ENCODE measurements around the gene ACOD1. TPM values are rescaled to one million over a fixed set of nuclear protein-coding genes. Genes with fewer than 3 reads are reported as not detected.
"Not testable (repeated sequence)": the region's sequence is repeated elsewhere in the genome, so short reads cannot be mapped to it uniquely, and the experiment has no call there.

Gene ACOD1
- not detected for polyA plus RNA-seq (2012; ENCODE audit: missing spikeins)

GRCh38 chr13:76948149-76948548 is at the start of gene ACOD1:
Gene ACOD1 (plus strand): TSS chr13:76948511. CDS start chr13:76948559, 48 bp downstream.
- no peak for FAIRE-seq
- TF ChIP-seq TAF1 (IDR thresholded peaks at IDR 0.05; ENCODE audit: borderline replicate concordance, low read depth, low read length), result no peak
- TF ChIP-seq POLR2AphosphoS5 (IDR thresholded peaks at IDR 0.05; ENCODE audit: low read depth, low read length), result no peak
- no peak for TF ChIP-seq POLR2A (IDR thresholded peaks at IDR 0.05; ENCODE audit: low read depth, low read length)
- DNase-seq (ENCODE audit: insufficient read length), result no peak

GRCh38 chr13:76899066-76899465 is 49.2 kb upstream of the ACOD1 start:
- DNase-seq (ENCODE audit: insufficient read length); FAIRE-seq: not testable (repeated sequence)

- DNase-seq (ENCODE audit: insufficient read length) (no peak), FAIRE-seq (peak; percentile 76)
- TF ChIP-seq POLR2AphosphoS5 (IDR thresholded peaks at IDR 0.05; ENCODE audit: low read depth, low read length) (no peak), TAF1 (IDR thresholded peaks at IDR 0.05; ENCODE audit: borderline replicate concordance, low read depth, low read length) (no peak), POLR2A (IDR thresholded peaks at IDR 0.05; ENCODE audit: low read depth, low read length) (no peak)
Observed at GRCh38 chr13:76903544-76904162, 44.7 kb upstream of the ACOD1 start.

GRCh38 chr13:76904507-76904906 is 43.8 kb upstream of the ACOD1 start:
- FAIRE-seq, result no peak
- DNase-seq (ENCODE audit: insufficient read length), result no peak
- TF ChIP-seq POLR2AphosphoS5 (IDR thresholded peaks at IDR 0.05; ENCODE audit: low read depth, low read length) (no peak), POLR2A (IDR thresholded peaks at IDR 0.05; ENCODE audit: low read depth, low read length) (no peak), TAF1 (IDR thresholded peaks at IDR 0.05; ENCODE audit: borderline replicate concordance, low read depth, low read length) (no peak)

- TF ChIP-seq POLR2A (IDR thresholded peaks at IDR 0.05; ENCODE audit: low read depth, low read length) (no peak), TAF1 (IDR thresholded peaks at IDR 0.05; ENCODE audit: borderline replicate concordance, low read depth, low read length) (no peak), POLR2AphosphoS5 (IDR thresholded peaks at IDR 0.05; ENCODE audit: low read depth, low read length) (no peak)
- DNase-seq (ENCODE audit: insufficient read length), result no peak
- no peak for FAIRE-seq
Observed at GRCh38 chr13:76912476-76912875, 35.8 kb upstream of the ACOD1 start.

- no peak for FAIRE-seq
- TF ChIP-seq TAF1 (IDR thresholded peaks at IDR 0.05; ENCODE audit: borderline replicate concordance, low read depth, low read length) (no peak), POLR2AphosphoS5 (IDR thresholded peaks at IDR 0.05; ENCODE audit: low read depth, low read length) (no peak), POLR2A (IDR thresholded peaks at IDR 0.05; ENCODE audit: low read depth, low read length) (no peak)
- no peak for DNase-seq (ENCODE audit: insufficient read length)
Observed at GRCh38 chr13:76913898-76914297, 34.4 kb upstream of the ACOD1 start.

GRCh38 chr13:76917095-76917494 is 31.2 kb upstream of the ACOD1 start:
- DNase-seq (ENCODE audit: insufficient read length), result no peak
- FAIRE-seq, result no peak
- TF ChIP-seq POLR2AphosphoS5 (IDR thresholded peaks at IDR 0.05; ENCODE audit: low read depth, low read length), result no peak
- no peak for TF ChIP-seq TAF1 (IDR thresholded peaks at IDR 0.05; ENCODE audit: borderline replicate concordance, low read depth, low read length)
- no peak for TF ChIP-seq POLR2A (IDR thresholded peaks at IDR 0.05; ENCODE audit: low read depth, low read length)

- not testable (repeated sequence) for FAIRE-seq; DNase-seq (ENCODE audit: insufficient read length)
Observed at GRCh38 chr13:76917755-76918481, 30.4 kb upstream of the ACOD1 start.

- DNase-seq (ENCODE audit: insufficient read length) (no peak), FAIRE-seq (no peak)
- TF ChIP-seq TAF1 (IDR thresholded peaks at IDR 0.05; ENCODE audit: borderline replicate concordance, low read depth, low read length), result no peak
Observed at GRCh38 chr13:76921516-76921915, 26.8 kb upstream of the ACOD1 start.

- no peak for TF ChIP-seq TAF1 (IDR thresholded peaks at IDR 0.05; ENCODE audit: borderline replicate concordance, low read depth, low read length)
- FAIRE-seq, result no peak
Observed at GRCh38 chr13:76925115-76925514, 23.2 kb upstream of the ACOD1 start.

GRCh38 chr13:76927955-76928354 is 20.4 kb upstream of the ACOD1 start:
- no peak for FAIRE-seq
- DNase-seq (ENCODE audit: insufficient read length), result no peak
- TF ChIP-seq POLR2A (IDR thresholded peaks at IDR 0.05; ENCODE audit: low read depth, low read length) (no peak), TAF1 (IDR thresholded peaks at IDR 0.05; ENCODE audit: borderline replicate concordance, low read depth, low read length) (no peak), POLR2AphosphoS5 (IDR thresholded peaks at IDR 0.05; ENCODE audit: low read depth, low read length) (no peak)

More at GRCh38 chr13:76925115-76925514, 23.2 kb upstream of the ACOD1 start:
- DNase-seq (ENCODE audit: insufficient read length), result no peak

- TF ChIP-seq POLR2A (IDR thresholded peaks at IDR 0.05; ENCODE audit: low read depth, low read length) (no peak), TAF1 (IDR thresholded peaks at IDR 0.05; ENCODE audit: borderline replicate concordance, low read depth, low read length) (no peak), POLR2AphosphoS5 (IDR thresholded peaks at IDR 0.05; ENCODE audit: low read depth, low read length) (no peak)
- FAIRE-seq (no peak), DNase-seq (ENCODE audit: insufficient read length) (no peak)
Observed at GRCh38 chr13:76928456-76928855, 19.9 kb upstream of the ACOD1 start.

GRCh38 chr13:76929320-76929719 is 19.0 kb upstream of the ACOD1 start:
- no peak for TF ChIP-seq POLR2AphosphoS5 (IDR thresholded peaks at IDR 0.05; ENCODE audit: low read depth, low read length)
- no peak for TF ChIP-seq TAF1 (IDR thresholded peaks at IDR 0.05; ENCODE audit: borderline replicate concordance, low read depth, low read length)
- no peak for TF ChIP-seq POLR2A (IDR thresholded peaks at IDR 0.05; ENCODE audit: low read depth, low read length)
- DNase-seq (ENCODE audit: insufficient read length) (no peak), FAIRE-seq (no peak)

Measured in GM12892 (cell line).